ENCODE data around the gene ZNF568.

Gene ZNF568

GRCh38 chr19:36962346-36962745, 46.2 kb downstream of the ZNF568 start:
- no peak for DNase-seq (ENCODE audit: low read depth)

DNA sequence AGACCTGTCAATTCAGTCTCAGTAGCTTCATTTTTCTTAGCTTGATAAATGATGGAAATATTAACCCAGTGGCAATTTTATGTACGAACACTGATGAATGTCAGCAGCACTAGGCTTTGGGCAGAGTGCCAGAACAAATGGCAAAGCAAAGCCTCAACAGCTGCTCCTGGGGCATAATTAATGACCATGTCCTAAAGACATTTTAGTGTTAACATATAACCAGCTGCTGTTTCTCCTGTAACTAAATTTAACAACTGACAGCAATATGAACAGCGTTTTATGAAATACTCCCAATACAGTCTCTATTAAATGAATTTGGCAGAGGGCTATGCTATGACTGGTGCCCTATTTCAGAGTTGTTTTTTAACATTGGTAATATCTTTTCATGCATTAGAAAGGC, 47.1 kb downstream of the ZNF568 start:
- no peak for DNase-seq (ENCODE audit: low read depth)
- H3K4me3 ChIP-seq (ENCODE audit: low read depth, low read length), result no peak overlapping the region
- no peak for TF ChIP-seq MYC (IDR thresholded peaks at IDR 0.05; ENCODE audit: low read depth, low read length)
- no peak for TF ChIP-seq POLR2A (IDR thresholded peaks at IDR 0.05; ENCODE audit: extremely low read depth, insufficient read length)
- TF ChIP-seq CTCF (IDR thresholded peaks at IDR 0.05; ENCODE audit: low read depth, low read length), result no peak
- no peak for TF ChIP-seq MAX (IDR thresholded peaks at IDR 0.05; ENCODE audit: low read depth, low read length)

More at GRCh38 chr19:36962346-36962745, 46.2 kb downstream of the ZNF568 start:
- TF ChIP-seq MAX (IDR thresholded peaks at IDR 0.05; ENCODE audit: low read depth, low read length) (no peak), POLR2A (IDR thresholded peaks at IDR 0.05; ENCODE audit: extremely low read depth, insufficient read length) (no peak), CTCF (IDR thresholded peaks at IDR 0.05; ENCODE audit: low read depth, low read length) (no peak), MYC (IDR thresholded peaks at IDR 0.05; ENCODE audit: low read depth, low read length) (no peak)
- H3K4me3 ChIP-seq (ENCODE audit: low read depth, low read length), result no peak overlapping the region

- DNase-seq (ENCODE audit: low read depth), result no peak
- no peak overlapping the region for H3K4me3 ChIP-seq (ENCODE audit: low read depth, low read length)
- no peak for TF ChIP-seq MYC (IDR thresholded peaks at IDR 0.05; ENCODE audit: low read depth, low read length)
- no peak for TF ChIP-seq POLR2A (IDR thresholded peaks at IDR 0.05; ENCODE audit: extremely low read depth, insufficient read length)
Observed at GRCh38 chr19:36972571-36972970, 56.4 kb downstream of the ZNF568 start.

DNA sequence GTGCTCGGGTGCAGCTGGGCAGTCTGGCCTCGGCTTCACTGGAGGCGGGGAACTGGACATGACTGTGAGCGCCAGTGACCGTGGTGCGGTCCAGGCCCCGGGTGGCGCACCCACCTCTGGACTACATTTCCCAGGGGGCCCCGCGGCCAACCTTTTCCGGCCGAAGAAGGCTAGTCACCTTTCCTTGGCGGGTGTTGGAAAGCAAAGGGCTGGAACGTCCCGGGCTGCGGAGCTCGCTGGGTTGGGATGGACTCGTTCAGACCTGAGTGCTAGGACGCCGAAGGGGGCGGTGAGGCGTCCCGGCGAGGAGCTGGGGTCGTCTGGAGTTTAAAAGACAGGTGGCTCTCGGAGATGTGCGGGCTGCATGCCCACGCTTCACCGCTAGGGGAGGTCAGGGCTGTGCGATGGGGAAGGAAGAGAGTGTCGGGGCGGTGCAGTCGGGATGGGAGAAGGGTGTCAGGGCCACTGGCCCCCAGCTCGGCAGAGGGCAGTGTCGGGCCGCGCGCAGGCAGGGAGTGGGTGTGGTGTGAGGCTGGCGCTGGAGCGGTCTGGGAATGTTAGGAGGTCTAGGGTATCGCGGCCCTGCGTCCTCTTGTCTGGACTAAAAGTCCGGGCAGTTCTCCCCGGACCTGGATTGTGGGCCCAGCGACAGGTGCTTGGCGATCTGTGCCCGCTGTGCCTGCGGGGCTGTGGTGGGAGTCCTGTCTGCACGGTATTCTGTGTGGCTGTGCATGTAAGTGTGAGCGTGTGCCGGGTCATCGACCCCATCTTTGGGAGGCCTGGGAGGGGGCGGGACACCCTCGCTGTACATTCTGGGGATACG, 57.1 kb downstream of the ZNF568 start:
- DNase-seq (ENCODE audit: low read depth), result no peak
- TF ChIP-seq POLR2A (IDR thresholded peaks at IDR 0.05; ENCODE audit: extremely low read depth, insufficient read length) (no peak), MAX (IDR thresholded peaks at IDR 0.05; ENCODE audit: low read depth, low read length) (no peak), CTCF (IDR thresholded peaks at IDR 0.05; ENCODE audit: low read depth, low read length) (no peak), MYC (IDR thresholded peaks at IDR 0.05; ENCODE audit: low read depth, low read length) (no peak)
- H3K4me3 ChIP-seq (ENCODE audit: low read depth, low read length), result no peak overlapping the region

DNA sequence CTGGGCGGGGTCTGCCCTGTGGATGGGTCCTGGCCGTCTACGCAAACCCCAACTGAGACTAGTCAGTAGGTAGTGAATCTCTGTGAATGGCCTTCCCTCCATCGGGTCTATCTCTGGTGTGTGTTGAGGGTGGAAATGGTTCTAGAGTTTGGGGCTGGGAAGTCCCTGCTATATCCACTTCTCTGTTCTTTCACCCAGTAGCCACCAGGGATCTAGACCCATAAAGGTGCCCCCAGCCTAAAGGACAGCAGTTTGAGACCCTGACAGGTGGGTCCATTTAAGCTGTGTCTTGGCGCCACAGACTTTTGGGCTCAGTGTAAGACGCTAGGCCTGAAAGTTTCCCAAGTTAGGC, 57.7 kb downstream of the ZNF568 start:
- H3K4me3 ChIP-seq (ENCODE audit: low read depth, low read length), result no peak overlapping the region
- TF ChIP-seq MYC (IDR thresholded peaks at IDR 0.05; ENCODE audit: low read depth, low read length), result no peak
- no peak for TF ChIP-seq POLR2A (IDR thresholded peaks at IDR 0.05; ENCODE audit: extremely low read depth, insufficient read length)
- no peak for TF ChIP-seq MAX (IDR thresholded peaks at IDR 0.05; ENCODE audit: low read depth, low read length)
- no peak for TF ChIP-seq CTCF (IDR thresholded peaks at IDR 0.05; ENCODE audit: low read depth, low read length)

DNA sequence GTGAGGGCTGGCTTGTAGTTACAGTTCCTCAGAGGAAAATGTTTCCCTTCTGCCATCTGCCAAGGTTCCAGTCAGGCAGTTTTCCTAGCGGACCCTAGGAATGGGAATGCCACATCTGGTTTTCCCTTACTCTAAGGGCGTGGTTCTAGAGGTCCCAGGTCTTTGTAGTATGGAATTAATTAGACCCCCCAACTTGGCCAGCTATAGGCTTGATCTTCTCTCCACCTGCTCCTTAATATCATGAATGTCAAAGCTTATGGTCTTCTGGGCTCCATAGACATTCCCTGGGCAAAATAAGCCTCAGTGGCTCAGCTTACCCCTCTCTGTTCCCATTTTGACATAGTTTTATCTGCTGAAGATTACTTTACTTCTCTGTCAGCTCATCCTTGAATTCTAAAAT, 70.0 kb downstream of the ZNF568 start:
- DNase-seq (ENCODE audit: low read depth), result no peak
- TF ChIP-seq CTCF (IDR thresholded peaks at IDR 0.05; ENCODE audit: low read depth, low read length) (no peak), MYC (IDR thresholded peaks at IDR 0.05; ENCODE audit: low read depth, low read length) (no peak), POLR2A (IDR thresholded peaks at IDR 0.05; ENCODE audit: extremely low read depth, insufficient read length) (no peak), MAX (IDR thresholded peaks at IDR 0.05; ENCODE audit: low read depth, low read length) (no peak)
- no peak overlapping the region for H3K4me3 ChIP-seq (ENCODE audit: low read depth, low read length)

More for the DNA sequence above, 57.7 kb downstream of the ZNF568 start:
- no peak for DNase-seq (ENCODE audit: low read depth)

Data from NB4 (cell line).